ENCODE results near the gene RAB12. TPM values are rescaled to one million over a fixed set of nuclear protein-coding genes. Genes with fewer than 3 reads are reported as not detected.
"Not testable (repeated sequence)": the region's sequence is repeated elsewhere in the genome, so short reads cannot be mapped to it uniquely, and the experiment has no call there.

RAB12 gene
- total RNA-seq, 4 donors from 2014 or later, result 32.0 to 46.7 (median 39.1) TPM

DNA sequence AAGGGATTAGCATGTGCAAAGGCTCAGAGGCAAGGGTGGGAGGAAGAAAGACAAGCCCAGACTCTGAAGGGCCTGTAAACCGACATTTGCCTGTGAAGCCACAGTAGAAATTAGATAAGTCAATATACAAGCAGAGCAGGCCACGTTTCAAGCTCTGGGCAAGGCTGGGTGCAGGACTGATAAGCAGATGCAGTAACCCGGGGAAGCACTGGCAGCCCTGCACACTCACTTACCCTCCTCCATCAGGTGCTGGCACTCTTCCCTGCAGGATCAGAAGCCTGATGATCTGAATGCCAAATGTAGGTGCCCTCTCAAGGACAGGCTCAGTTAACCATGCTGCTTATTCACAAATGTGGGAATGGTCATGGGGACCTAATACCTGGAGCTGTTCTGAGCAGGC, 46.3 kb upstream of the RAB12 start:
- intact Hi-C loops (cut with DNase I), result no loop called here
- H3K9me3 ChIP-seq, result no peaks in the 10 kb centered on the region
- no peaks in the 10 kb centered on the region for H3K36me3 ChIP-seq
- no peak overlapping the region for H3K27ac ChIP-seq
- no peak overlapping the region for H3K4me3 ChIP-seq
- TF ChIP-seq POLR2A (IDR thresholded peaks at IDR 0.05) (no peak), CTCF (IDR thresholded peaks at IDR 0.05) (no peak)
- 44 to 74% methylated on average over 3 of the region's 3 CpGs for WGBS, 2 donors
- DNase-seq, result no peak
- H3K4me1 ChIP-seq, result no peaks in the 10 kb centered on the region
- no peaks in the 10 kb centered on the region for H3K27me3 ChIP-seq

DNA sequence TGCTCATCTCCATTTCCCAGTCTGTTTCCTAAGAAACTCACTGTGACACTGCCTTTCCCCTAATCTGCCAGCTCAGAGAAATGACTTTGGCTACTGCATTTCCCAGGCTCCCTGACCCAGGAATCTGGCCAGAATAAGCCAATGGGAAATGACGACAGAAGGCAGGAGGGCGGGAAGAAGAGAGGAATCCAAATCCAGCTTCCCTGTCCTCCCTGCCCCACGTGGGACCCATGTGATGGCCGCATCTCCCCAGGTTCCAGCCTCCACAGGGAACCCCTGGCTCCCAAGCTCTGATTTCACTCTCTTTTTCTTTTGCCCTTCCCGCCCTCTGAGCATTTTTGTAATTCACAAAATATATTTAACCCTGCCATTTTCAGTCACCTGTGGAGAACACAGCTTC, 37.8 kb upstream of the RAB12 start:
- Histone ChIP-seq H3K4me3 (no peak overlapping the region), H3K36me3 (no peaks in the 10 kb centered on the region), H3K27ac (no peak overlapping the region), H3K9me3 (no peaks in the 10 kb centered on the region), H3K4me1 (no peaks in the 10 kb centered on the region), H3K27me3 (no peaks in the 10 kb centered on the region)
- TF ChIP-seq CTCF (IDR thresholded peaks at IDR 0.05) (no peak), POLR2A (IDR thresholded peaks at IDR 0.05) (no peak)
- intact Hi-C loops (cut with DNase I), result no loop called here
- no peak for DNase-seq
- 64 to 66% methylated on average over 5 of the region's 5 CpGs for WGBS, 2 donors

DNA sequence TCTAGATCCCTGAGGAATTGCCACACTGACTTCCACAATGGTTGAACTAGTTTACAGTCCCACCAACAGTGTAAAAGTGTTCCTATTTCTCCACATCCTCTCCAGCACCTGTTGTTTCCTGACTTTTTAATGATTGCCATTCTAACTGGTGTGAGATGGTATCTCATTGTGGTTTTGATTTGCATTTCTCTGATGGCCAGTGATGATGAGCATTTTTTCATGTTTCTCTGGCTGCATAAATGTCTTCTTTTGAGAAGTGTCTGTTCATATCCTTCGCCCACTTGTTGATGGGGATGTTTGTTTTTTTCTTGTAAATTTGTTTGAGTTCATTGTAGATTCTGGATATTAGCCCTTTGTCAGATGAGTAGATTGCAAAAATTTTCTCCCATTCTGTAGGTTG, 35.5 kb upstream of the RAB12 start:
- intact Hi-C loops (cut with DNase I), result not testable (repeated sequence)

DNA sequence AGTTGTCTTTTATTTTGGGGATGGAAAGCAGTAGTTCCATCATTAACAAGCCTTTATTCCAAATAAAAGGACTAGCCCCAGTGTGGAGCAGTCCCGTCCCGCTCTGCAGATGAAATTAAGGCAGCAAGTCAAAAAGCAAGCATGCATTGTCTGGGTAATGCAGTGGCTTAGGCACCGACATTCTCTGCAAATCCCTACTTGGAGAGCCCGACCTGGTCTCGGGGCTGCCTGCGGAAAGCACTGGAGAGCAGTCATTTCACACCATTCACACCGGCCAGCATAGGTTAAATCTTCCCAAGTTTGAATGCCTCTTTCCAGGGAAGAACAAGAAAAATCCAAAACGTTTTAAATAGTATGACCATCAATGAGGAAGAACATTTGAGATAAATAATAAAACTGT, 24.4 kb upstream of the RAB12 start:
- no peak for TF ChIP-seq CTCF (IDR thresholded peaks at IDR 0.05)
- TF ChIP-seq POLR2A (IDR thresholded peaks at IDR 0.05), result no peak
- Histone ChIP-seq H3K27me3 (peaks cover 0 to 43% (median 0%) of the 10 kb centered on the region in 4 donors), H3K4me1 (no peaks in the 10 kb centered on the region), H3K9me3 (no peaks in the 10 kb centered on the region), H3K4me3 (no peak overlapping the region), H3K36me3 (no peaks in the 10 kb centered on the region), H3K27ac (no peak overlapping the region)
- WGBS, 2 donors, result 28 to 42% methylated on average over 8 of the region's 8 CpGs
- DNase-seq, result no peak
- intact Hi-C loops (cut with DNase I), result no loop called here

More for the DNA sequence above, 35.5 kb upstream of the RAB12 start:
- not testable (repeated sequence) for H3K4me3 ChIP-seq, H3K27ac ChIP-seq, H3K36me3 ChIP-seq, DNase-seq, H3K9me3 ChIP-seq, H3K4me1 ChIP-seq, H3K27me3 ChIP-seq
- 33 to 44% methylated on average over 1 of the region's 1 CpG for WGBS, 2 donors

- H3K36me3 ChIP-seq, result no peaks in the 10 kb centered on the region
- WGBS, 2 donors, result 65 to 70% methylated on average over 4 of the region's 4 CpGs
- TF ChIP-seq CTCF (IDR thresholded peaks at IDR 0.05), result no peak
- no peak for TF ChIP-seq POLR2A (IDR thresholded peaks at IDR 0.05)
- H3K27ac ChIP-seq, result no peak overlapping the region
- H3K4me3 ChIP-seq, result no peak overlapping the region
- DNase-seq, result no peak
- intact Hi-C loops (cut with DNase I), result no loop called here
- peaks cover 0 to 38% (median 0%) of the 10 kb centered on the region in 4 donors for H3K27me3 ChIP-seq
- no peaks in the 10 kb centered on the region for H3K9me3 ChIP-seq
- no peaks in the 10 kb centered on the region for H3K4me1 ChIP-seq
Measured at GRCh38 chr18:8586941-8587340, 22.3 kb upstream of the RAB12 start.

- no peak for TF ChIP-seq POLR2A (IDR thresholded peaks at IDR 0.05)
- no peak for TF ChIP-seq CTCF (IDR thresholded peaks at IDR 0.05)
- no peaks in the 10 kb centered on the region for H3K36me3 ChIP-seq
- intact Hi-C loops (cut with DNase I), result no loop called here
- no peak overlapping the region for H3K4me3 ChIP-seq
- H3K9me3 ChIP-seq, result no peaks in the 10 kb centered on the region
- H3K27me3 ChIP-seq, result no peaks in the 10 kb centered on the region
- no peak for DNase-seq
- 94% methylated on average over 6 of the region's 6 CpGs for WGBS, 2 donors
- H3K27ac ChIP-seq, result no peak overlapping the region
- H3K4me1 ChIP-seq, result no peaks in the 10 kb centered on the region
Measured at GRCh38 chr18:8595445-8595844, 13.8 kb upstream of the RAB12 start.

All from esophagus squamous epithelium (tissue), 5 donors.